ENCODE data around the gene FNIP2.

The FNIP2 gene

DNA sequence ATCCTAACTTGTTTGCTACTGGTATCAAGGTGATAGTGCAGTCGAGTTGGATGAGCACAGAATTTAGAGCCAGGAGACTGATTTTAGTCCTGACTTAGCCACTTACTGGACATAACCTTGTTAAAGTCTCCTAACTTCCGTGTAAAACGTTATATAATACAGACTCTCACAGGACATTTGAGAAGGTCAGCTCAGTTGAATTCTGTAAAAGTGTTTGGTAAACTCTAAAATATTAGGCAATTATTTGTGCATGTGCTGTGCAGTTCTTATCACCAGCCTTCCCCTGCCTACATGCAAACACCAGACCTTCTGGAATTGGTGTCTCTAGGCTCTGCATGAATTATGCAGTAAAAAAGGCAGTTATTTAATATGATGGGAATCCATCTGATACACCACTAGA is 45.4 kb downstream of the FNIP2 start:
- ChIA-PET CTCF (interaction anchor here (0.8 to 1.5 kb wide), 2 partner anchors 9 to 34 kb away, joined by 4 read pairs; no protein-coding TSS in a partner anchor), POLR2A (no interaction called here)
- H3K4me3 ChIP-seq (ENCODE audit: low read depth, low read length): no peak overlapping the region
- TF ChIP-seq, protein P1, sequence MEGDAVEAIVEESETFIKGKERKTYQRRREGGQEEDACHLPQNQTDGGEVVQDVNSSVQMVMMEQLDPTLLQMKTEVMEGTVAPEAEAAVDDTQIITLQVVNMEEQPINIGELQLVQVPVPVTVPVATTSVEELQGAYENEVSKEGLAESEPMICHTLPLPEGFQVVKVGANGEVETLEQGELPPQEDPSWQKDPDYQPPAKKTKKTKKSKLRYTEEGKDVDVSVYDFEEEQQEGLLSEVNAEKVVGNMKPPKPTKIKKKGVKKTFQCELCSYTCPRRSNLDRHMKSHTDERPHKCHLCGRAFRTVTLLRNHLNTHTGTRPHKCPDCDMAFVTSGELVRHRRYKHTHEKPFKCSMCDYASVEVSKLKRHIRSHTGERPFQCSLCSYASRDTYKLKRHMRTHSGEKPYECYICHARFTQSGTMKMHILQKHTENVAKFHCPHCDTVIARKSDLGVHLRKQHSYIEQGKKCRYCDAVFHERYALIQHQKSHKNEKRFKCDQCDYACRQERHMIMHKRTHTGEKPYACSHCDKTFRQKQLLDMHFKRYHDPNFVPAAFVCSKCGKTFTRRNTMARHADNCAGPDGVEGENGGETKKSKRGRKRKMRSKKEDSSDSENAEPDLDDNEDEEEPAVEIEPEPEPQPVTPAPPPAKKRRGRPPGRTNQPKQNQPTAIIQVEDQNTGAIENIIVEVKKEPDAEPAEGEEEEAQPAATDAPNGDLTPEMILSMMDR (IDR thresholded peaks at IDR 0.05; ENCODE audit: insufficient read depth, low read length, missing control alignments): no peak
- DNase-seq (ENCODE audit: low read depth, low spot score): no peak

DNA sequence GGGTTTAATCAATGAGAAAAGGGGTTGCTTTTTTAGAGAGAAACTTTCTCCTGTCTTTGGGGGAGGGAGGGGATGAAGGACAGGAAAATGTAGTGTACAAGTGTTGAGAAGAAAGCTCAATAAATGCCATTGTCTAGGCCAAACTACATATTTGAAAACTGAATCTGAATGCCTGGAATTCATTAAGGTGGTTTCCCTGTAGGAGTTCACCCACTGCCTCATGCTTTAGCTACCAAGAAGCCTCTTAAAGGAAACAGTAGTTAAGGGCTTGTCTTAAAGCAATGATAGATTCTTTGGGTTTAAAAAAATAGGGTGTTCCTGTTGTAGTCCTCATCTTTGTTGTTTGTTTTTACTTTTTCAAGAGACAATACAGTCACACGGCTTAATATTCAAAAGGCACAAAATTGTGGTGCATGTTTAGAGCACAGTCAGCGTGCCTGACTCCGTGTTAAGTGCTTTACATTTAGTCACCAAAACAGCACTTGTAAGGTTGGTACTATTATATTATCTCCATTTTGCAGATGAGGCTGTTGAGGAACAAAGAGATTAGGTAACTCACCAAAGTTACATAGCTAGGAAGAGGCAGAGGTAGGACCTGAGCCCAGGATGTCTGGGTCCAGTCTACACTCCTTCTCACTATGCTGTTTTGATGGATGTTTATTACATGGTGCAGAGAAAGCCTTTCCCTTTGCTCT is 46.0 kb downstream of the FNIP2 start:
- ChIA-PET CTCF (interaction anchor here (0.8 to 1.5 kb wide), 4 partner anchors 9 to 85 kb away, joined by 3 to 4 read pairs (median 4); no protein-coding TSS in a partner anchor), POLR2A (interaction anchor here (0.7 to 0.8 kb wide), 2 partner anchors 13 to 364 kb away, joined by 3 read pairs; no protein-coding TSS in a partner anchor)
- TF ChIP-seq, protein P1 (IDR thresholded peaks at IDR 0.05; ENCODE audit: insufficient read depth, low read length, missing control alignments): no peak

DNA sequence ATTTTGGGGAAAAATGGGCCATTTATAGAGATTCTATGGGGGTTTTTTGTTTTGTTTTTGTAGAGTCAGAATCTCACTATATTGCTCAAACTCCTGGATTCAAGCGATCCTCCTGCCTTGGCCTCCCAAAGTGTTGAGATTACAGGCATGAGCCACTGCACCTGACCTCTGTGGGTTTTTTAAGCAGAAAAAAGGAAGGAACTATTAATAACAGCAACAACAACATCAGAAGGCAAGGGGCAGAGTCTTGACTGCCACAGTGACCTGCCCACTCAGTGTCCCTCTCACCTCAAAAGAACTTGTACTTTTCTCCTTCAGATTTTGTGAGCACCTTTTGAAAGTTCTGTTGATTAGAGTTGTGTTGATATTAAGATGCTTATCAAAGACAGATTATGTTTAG is 48.1 kb downstream of the FNIP2 start:
- no peak for DNase-seq (ENCODE audit: low read depth, low spot score)
- POLR2A ChIA-PET: no interaction called here
- CTCF ChIA-PET: interaction anchor here (1.7 kb wide), 1 partner anchor 34 kb away, joined by 5 read pairs; no protein-coding TSS in a partner anchor
- TF ChIP-seq, protein P1 (IDR thresholded peaks at IDR 0.05; ENCODE audit: insufficient read depth, low read length, missing control alignments): no peak
- H3K4me3 ChIP-seq (ENCODE audit: low read depth, low read length): no peak overlapping the region

More for the DNA sequence above, 46.0 kb downstream of the FNIP2 start:
- peak; percentile 60 for DNase-seq (ENCODE audit: low read depth, low spot score)
- H3K4me3 ChIP-seq (ENCODE audit: low read depth, low read length): no peak overlapping the region

DNA sequence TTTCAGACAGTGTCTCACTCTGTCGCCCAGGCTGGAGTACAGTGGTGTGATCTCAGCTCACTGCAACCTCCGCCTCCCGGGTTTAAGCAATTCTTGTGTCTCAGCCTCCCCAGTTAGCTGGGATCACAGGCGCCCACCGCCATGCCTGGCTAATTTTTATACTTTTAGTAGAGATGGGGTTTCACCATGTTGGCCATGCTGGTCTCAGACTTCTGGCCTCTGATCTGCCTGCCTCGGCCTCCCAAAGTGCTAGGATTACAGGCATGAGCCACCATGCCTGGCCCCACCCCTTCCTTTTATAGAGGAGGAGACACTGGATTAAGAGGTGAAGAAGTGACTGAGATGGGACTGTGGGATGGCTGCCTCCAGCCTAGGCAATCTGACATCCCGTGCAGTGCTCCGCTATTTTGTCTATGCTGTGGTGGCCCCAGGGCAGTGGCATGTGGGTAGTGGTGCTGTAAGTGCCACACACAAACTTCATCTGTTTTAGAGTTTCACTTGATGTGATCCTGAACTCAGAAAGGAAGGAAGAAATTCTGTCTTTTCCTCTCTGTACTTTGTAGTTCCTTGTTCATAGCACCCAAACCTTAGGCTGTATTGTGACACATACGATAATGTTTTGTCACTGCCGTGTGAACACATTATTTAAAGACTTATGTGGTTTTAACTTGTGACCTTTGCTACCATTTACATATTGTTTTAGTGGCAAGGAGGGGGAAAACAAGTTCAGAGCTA is 48.9 kb downstream of the FNIP2 start:
- H3K4me3 ChIP-seq (ENCODE audit: low read depth, low read length): no peak overlapping the region
- TF ChIP-seq, protein P1 (IDR thresholded peaks at IDR 0.05; ENCODE audit: insufficient read depth, low read length, missing control alignments): no peak
- ChIA-PET POLR2A (no interaction called here), CTCF (interaction anchor here (1.1 to 1.7 kb wide), 2 partner anchors 33 to 34 kb away, joined by 4 to 5 read pairs; no protein-coding TSS in a partner anchor)
- no peak for DNase-seq (ENCODE audit: low read depth, low spot score)

DNA sequence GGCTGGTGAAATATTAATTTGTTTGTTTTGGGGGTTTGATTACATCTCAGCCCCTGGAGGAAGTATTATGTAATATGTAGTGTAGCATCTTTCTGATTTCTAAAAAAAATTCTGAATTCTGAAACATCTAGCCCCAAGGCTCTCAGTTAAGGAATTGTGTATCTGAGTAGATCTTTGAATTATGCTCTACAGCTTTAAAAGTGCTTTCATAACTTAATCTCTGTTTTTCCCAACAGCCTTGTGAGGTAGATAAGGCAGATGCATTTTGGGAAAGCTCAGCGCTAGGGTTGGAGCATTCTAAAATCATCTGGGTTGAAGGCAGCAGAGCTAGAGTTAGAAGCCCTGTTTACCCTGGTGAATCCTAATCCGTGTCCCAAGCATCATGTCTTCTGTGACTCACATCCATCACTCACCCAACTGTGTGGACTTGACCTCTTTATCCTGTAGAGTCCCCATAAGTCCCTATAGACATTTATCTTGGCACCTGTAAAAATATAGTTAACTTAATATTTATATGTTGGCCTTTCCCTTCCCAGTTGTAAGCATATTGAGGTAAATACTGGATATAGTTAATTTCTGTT is 49.8 kb downstream of the FNIP2 start:
- CTCF ChIA-PET: interaction anchor here (1.1 to 1.3 kb wide), 3 partner anchors 7 to 88 kb away, joined by 3 to 5 read pairs (median 4); no protein-coding TSS in a partner anchor
- no peak for DNase-seq (ENCODE audit: low read depth, low spot score)
- H3K4me3 ChIP-seq (ENCODE audit: low read depth, low read length): no peak overlapping the region
- TF ChIP-seq, protein P1 (IDR thresholded peaks at IDR 0.05; ENCODE audit: insufficient read depth, low read length, missing control alignments): no peak
- POLR2A ChIA-PET: interaction anchor here (0.8 kb wide), 1 partner anchor 8 kb away, joined by 4 read pairs; no protein-coding TSS in a partner anchor
